GM18526 (cell line): ENCODE measurements around the gene FBLIM1.

Experiments used
- POLR2A ChIP-seq: IDR thresholded peaks from 3 replicates; pipeline ENCODE4 v1.6.1; 2011; ENCODE audit not compliant: insufficient read length; ENCODE audit errors: extremely low read depth

The FBLIM1 gene

GRCh38 chr1:15755021-15755645, 3.5 kb upstream of the FBLIM1 start:
- TF ChIP-seq POLR2A, result no peak

- no peak for TF ChIP-seq POLR2A
These were observed 3.0 kb upstream of the FBLIM1 start for GRCh38 chr1:15755646-15756040.

- no peak for TF ChIP-seq POLR2A
These were observed 2.2 kb upstream of the FBLIM1 start for GRCh38 chr1:15756143-15757015.

GRCh38 chr1:15757016-15757543, 1.5 kb upstream of the FBLIM1 start:
- no peak for TF ChIP-seq POLR2A

GRCh38 chr1:15757575-15758342, 836 bp upstream of the FBLIM1 start:
- no peak for TF ChIP-seq POLR2A

- TF ChIP-seq POLR2A, result no peak
These were observed 512 bp downstream of the FBLIM1 start for GRCh38 chr1:15758953-15759661.

GRCh38 chr1:15760520-15761211, 2.1 kb downstream of the FBLIM1 start:
- TF ChIP-seq POLR2A, result no peak

- no peak for TF ChIP-seq POLR2A
These were observed 3.0 kb downstream of the FBLIM1 start for GRCh38 chr1:15761366-15762128.

- no peak for TF ChIP-seq POLR2A
These were observed 4.0 kb downstream of the FBLIM1 start for GRCh38 chr1:15762546-15762945.

- TF ChIP-seq POLR2A, result no peak
These were observed 5.7 kb downstream of the FBLIM1 start for GRCh38 chr1:15764269-15764764.

GRCh38 chr1:15764890-15765289, 6.3 kb downstream of the FBLIM1 start:
- TF ChIP-seq POLR2A, result no peak

GRCh38 chr1:15765495-15766194, 7.0 kb downstream of the FBLIM1 start:
- TF ChIP-seq POLR2A, result no peak

- TF ChIP-seq POLR2A, result no peak
These were observed 9.3 kb downstream of the FBLIM1 start for GRCh38 chr1:15767941-15768340.
